Right lobe of liver (tissue), 6 donors: Measurements from ENCODE around the gene KCNMA1. TPM values are rescaled to one million over a fixed set of nuclear protein-coding genes. Genes with fewer than 3 reads are reported as not detected.

Source experiments
- ATAC-seq, 4 donors: fragments of 200-7000 bp; cut with Tn5 transposase; one replicate each; pipeline ENCODE4 v1.9.1; 2020; ENCODE audit warnings: mild to moderate bottlenecking in 4 of 4, moderate library complexity in 4 of 4
- DNase-seq, 3 donors: peaks; one replicate each; pipeline ENCODE4 v3.0.0-alpha.2; 2020
- H3K27ac ChIP-seq, 3 donors: fragments of 200-600 bp; one replicate each; pipeline ENCODE4 v1.8.0; 2022
- H3K27me3 ChIP-seq, 2 donors: fragments of 200-600 bp; one replicate each; pipeline ENCODE4 v1.8.0; 2022
- H3K36me3 ChIP-seq, 4 donors: fragments of 200-600 bp; sonication (generic) in 1 of 4; one replicate each; pipeline versions ENCODE4 v1.5.1 to v1.8.0; 2017 to 2022; ENCODE audit warnings: control low read depth in 1 of 4
- H3K4me1 ChIP-seq, 4 donors: fragments of 200-600 bp; sonication (generic) in 1 of 4; one replicate each; pipeline versions ENCODE4 v1.5.1 to v1.8.0; 2017 to 2022; ENCODE audit warnings: control low read depth in 1 of 4
- H3K4me3 ChIP-seq, 3 donors: fragments of 200-600 bp; one replicate each; pipeline ENCODE4 v1.8.0; 2022
- H3K9me3 ChIP-seq, 4 donors: fragments of 200-600 bp; sonication (generic) in 1 of 4; one replicate each; pipeline versions ENCODE4 v1.5.1 to v1.8.0; 2017 to 2022; ENCODE audit warnings: control low read depth in 1 of 4
- CTCF ChIP-seq, 4 donors: fragments of 200-600 bp in 3 of 4; fragments of 450-650 bp in 1 of 4; IDR thresholded peaks; one replicate each; pipeline versions ENCODE4 v1.5.1 to v1.8.0; 2016 to 2022; ENCODE audit warnings: antibody characterized with exemption in 4 of 4, mild to moderate bottlenecking in 2 of 4
- POLR2A ChIP-seq: fragments of 450-650 bp; IDR thresholded peaks from one replicate; pipeline ENCODE4 v1.6.1; 2017; ENCODE audit warnings: antibody characterized with exemption, mild to moderate bottlenecking
- WGBS: methylation state at CpG from one replicate; pipeline ENCODE4 v1.1.6; 2018; ENCODE audit warnings: low coverage, low lambda C conversion rate; ENCODE audit not compliant: insufficient coverage; ENCODE audit errors: missing lambda C conversion rate; 5-methylcytosine and 5-hydroxymethylcytosine counted together
- intact Hi-C, 2 donors: fragments of 100-400 bp; cut with DNase I; formaldehyde crosslinking; loops; one replicate each; pipeline versions ENCODE4 v1.11.2 to v1.14.1; 2022
- total RNA-seq, 6 experiments: library from RNA; depleted of rRNA in 2 of 6; stranded (reverse); fragments of >200 nt in 2 of 6; fragmentation: NEBNext Ultra II Directional in 3 of 6; extraction: Animal tissue kit (Norgen Biotek cat#: 25700) in 3 of 6; gene quantifications; one replicate each; pipeline versions ENCODE4 v1.1.0 to v1.2.4, GENCODE V29; 2016 to 2023
- donor health status: DM: no; HTN: yes; CAD: no.
- donor health status: DM: no; HTN: no; CAD: no.
- donor health status: DM: no; HTN: no; CAD: no.
- donor health status: DM: no; HTN: yes; CAD: no.
- donor health status: DM: no; HTN: yes; CAD: no.

KCNMA1 gene
- total RNA-seq, 6 experiments from 2014 or later: 5.7 to 48.0 (median 15.1) TPM

DNA sequence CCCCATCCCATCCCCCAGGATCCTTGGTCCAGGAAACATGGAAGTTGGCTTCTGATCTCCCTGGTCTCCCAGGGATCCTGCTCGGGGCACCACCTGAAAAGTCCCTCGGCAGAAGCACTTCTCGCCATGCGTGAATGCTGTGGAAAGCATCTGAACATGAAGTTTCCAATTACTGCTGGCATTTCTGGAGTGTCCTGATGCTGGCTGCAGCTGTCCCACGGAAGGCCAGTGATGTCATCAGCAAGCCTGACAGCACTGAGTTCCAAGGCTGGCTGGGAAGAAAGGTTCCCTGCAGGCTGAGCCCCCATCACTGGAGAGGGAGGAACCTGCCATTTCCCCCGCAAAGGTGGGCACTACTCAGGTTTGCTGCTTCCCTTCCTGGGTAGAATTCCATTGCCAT lies 71.4 kb downstream of the KCNMA1 start:
- Histone ChIP-seq H3K36me3 (no peaks in the 10 kb centered on the region), H3K4me1 (peaks cover 0 to 37% (median 12%) of the 10 kb centered on the region in 4 donors), H3K27ac (no peak overlapping the region), H3K27me3 (no peaks in the 10 kb centered on the region), H3K4me3 (no peak overlapping the region), H3K9me3 (no peaks in the 10 kb centered on the region)
- intact Hi-C loops: no loop called here
- WGBS: 66% methylated on average over 4 of the region's 6 CpGs
- TF ChIP-seq CTCF (IDR thresholded peaks at IDR 0.05): no peak
- TF ChIP-seq POLR2A: no peak
- DNase-seq (no peak), ATAC-seq (no peak)

DNA sequence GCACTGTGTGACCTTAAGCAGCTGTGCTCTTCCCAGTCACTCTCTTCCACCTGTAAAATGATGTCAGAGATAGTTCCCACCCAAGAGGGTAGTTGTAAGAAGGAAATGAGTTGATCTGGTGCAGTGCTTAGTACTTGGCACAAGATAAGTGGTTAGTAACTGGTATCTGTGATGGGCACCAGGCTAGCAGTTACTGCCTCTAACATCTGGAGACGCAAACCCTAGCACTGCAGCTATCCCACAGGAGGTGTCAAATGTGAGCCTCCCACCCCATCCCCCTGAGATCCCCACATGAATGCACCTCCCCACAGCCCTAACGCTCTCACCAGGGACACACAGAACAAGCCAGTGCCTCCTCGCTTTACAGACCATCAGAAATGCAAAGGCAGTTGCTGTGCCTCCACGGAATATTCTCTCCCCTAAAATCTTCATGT lies 72.0 kb downstream of the KCNMA1 start:
- Histone ChIP-seq H3K4me1 (peaks cover 0 to 38% (median 11%) of the 10 kb centered on the region in 4 donors), H3K9me3 (no peaks in the 10 kb centered on the region), H3K36me3 (no peaks in the 10 kb centered on the region), H3K27ac (no peak overlapping the region), H3K4me3 (no peak overlapping the region), H3K27me3 (no peaks in the 10 kb centered on the region)
- ATAC-seq (no peak), DNase-seq (no peak)
- WGBS: 86% methylated on average over 3 of the region's 4 CpGs
- intact Hi-C loops: no loop called here
- TF ChIP-seq CTCF (IDR thresholded peaks at IDR 0.05) (no peak), POLR2A (no peak)

GRCh38 chr10:77564731-77565589 lies 72.6 kb downstream of the KCNMA1 start:
- peak overlapping the region in 1 of 3 donors; percentile 10 for H3K27ac ChIP-seq
- peak; percentile 64 to 84 (median 78) for ATAC-seq
- 48% methylated on average over 4 of the region's 10 CpGs for WGBS
- peaks cover 0 to 43% (median 11%) of the 10 kb centered on the region in 4 donors for H3K4me1 ChIP-seq
- H3K36me3 ChIP-seq: no peaks in the 10 kb centered on the region
- no peaks in the 10 kb centered on the region for H3K27me3 ChIP-seq
- TF ChIP-seq CTCF (IDR thresholded peaks at IDR 0.05) (no peak), POLR2A (no peak)
- no peak overlapping the region for H3K4me3 ChIP-seq
- H3K9me3 ChIP-seq: no peaks in the 10 kb centered on the region
- intact Hi-C loops: no loop called here
- DNase-seq: no peak

DNA sequence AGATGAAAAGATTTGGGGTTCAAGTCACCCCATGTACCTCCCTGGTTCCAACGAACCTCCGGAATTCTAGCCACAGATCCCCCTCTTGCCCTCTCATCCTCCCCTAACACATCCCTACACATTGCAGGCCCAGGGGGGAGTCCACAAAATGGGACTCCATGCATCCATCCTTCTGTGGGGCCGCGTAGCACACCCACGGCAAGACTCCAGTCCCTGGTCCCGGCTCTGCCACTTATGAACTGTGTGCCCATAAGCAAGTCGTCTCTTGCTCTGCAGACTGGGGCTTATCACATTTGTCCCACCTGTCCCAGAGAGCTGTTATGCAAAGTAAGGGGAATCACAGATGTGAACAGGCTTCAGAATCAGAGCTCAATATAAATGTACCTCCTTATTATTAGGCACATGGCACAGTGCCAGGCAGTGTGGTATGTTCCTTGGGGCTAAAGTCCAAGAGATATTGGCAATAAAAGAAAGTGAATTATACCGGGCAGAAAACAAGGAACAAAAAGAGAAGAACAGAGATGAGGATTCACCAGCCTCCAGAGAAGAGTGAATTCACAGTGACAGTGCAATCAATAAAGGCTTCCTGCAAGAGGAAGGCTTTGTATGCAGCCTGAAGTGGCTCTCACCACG lies 73.9 kb downstream of the KCNMA1 start:
- Histone ChIP-seq H3K27ac (no peak overlapping the region), H3K9me3 (no peaks in the 10 kb centered on the region), H3K27me3 (no peaks in the 10 kb centered on the region), H3K4me1 (peaks cover 0 to 43% (median 11%) of the 10 kb centered on the region in 4 donors), H3K4me3 (no peak overlapping the region), H3K36me3 (no peaks in the 10 kb centered on the region)
- DNase-seq: peak in 1 of 3 donors; percentile 37
- TF ChIP-seq POLR2A (no peak), CTCF (IDR thresholded peaks at IDR 0.05) (no peak)
- ATAC-seq: no peak
- 69% methylated on average over 6 of the region's 9 CpGs for WGBS
- intact Hi-C loops: no loop called here
